HL-60/S4 (cell line): ENCODE measurements around the gene ZDHHC24.
"Not testable (repeated sequence)": the region's sequence is repeated elsewhere in the genome, so short reads cannot be mapped to it uniquely, and the experiment has no call there.

Experiments used
- in situ Hi-C: fragments of 300-500 bp; cut with MboI; formaldehyde crosslinking; loops from 2 replicates; pipeline ENCODE4 v1.14.3; 2022; ENCODE audit warnings: low sequenced_read_pairs

ZDHHC24 gene

GRCh38 chr11:66545701-66546367, at the start of gene ZDHHC24:
ZDHHC24 (minus strand) TSS chr11:66546048; CDS start chr11:66546003, 45 bp downstream.
- in situ Hi-C loops, result no loop called here

- in situ Hi-C loops, result no loop called here
These were observed 49.5 kb upstream of the ZDHHC24 start for GRCh38 chr11:66595245-66595904.

GRCh38 chr11:66593650-66594049, 47.8 kb upstream of the ZDHHC24 start:
- in situ Hi-C loops, result no loop called here

- in situ Hi-C loops, result no loop called here
These were observed 47.4 kb upstream of the ZDHHC24 start for GRCh38 chr11:66593303-66593635.

GRCh38 chr11:66592457-66593302, 46.8 kb upstream of the ZDHHC24 start, which contains the start of the genes CCDC87 and CCS:
CCDC87 (minus strand) TSS chr11:66593063; CDS start chr11:66593015, 48 bp downstream.
CCS (plus strand) TSS chr11:66593185; CDS start chr11:66593262, 77 bp downstream.
- in situ Hi-C loops, result no loop called here

GRCh38 chr11:66591175-66591574, 45.3 kb upstream of the ZDHHC24 start:
- in situ Hi-C loops, result no loop called here

- in situ Hi-C loops, result no loop called here
These were observed 44.3 kb upstream of the ZDHHC24 start for GRCh38 chr11:66589996-66590675.

GRCh38 chr11:66589315-66589714, 43.5 kb upstream of the ZDHHC24 start:
- in situ Hi-C loops, result not testable (repeated sequence)

GRCh38 chr11:66586136-66586535, 40.3 kb upstream of the ZDHHC24 start:
- in situ Hi-C loops, result no loop called here

GRCh38 chr11:66585447-66585846, 39.6 kb upstream of the ZDHHC24 start:
- in situ Hi-C loops, result not testable (repeated sequence)

- in situ Hi-C loops, result not testable (repeated sequence)
These were observed 36.8 kb upstream of the ZDHHC24 start for GRCh38 chr11:66582565-66583147.

GRCh38 chr11:66581261-66581660, 35.4 kb upstream of the ZDHHC24 start:
- in situ Hi-C loops, result no loop called here

GRCh38 chr11:66580803-66581202, 35.0 kb upstream of the ZDHHC24 start:
- in situ Hi-C loops, result no loop called here

- in situ Hi-C loops, result loop anchor here (10.0 kb wide), 1 partner anchor 106 kb away; no protein-coding TSS in a partner anchor
These were observed 33.3 kb upstream of the ZDHHC24 start for GRCh38 chr11:66579017-66579606.

- in situ Hi-C loops, result loop anchor here (10.0 kb wide), 1 partner anchor 114 kb away; no protein-coding TSS in a partner anchor
These were observed 25.0 kb upstream of the ZDHHC24 start for GRCh38 chr11:66570850-66571180.

- in situ Hi-C loops, result loop anchor here (10.0 kb wide), 1 partner anchor 115 kb away; no protein-coding TSS in a partner anchor
These were observed 24.4 kb upstream of the ZDHHC24 start for GRCh38 chr11:66570079-66570849.

GRCh38 chr11:66569076-66569475, 23.2 kb upstream of the ZDHHC24 start:
- in situ Hi-C loops, result no loop called here

- in situ Hi-C loops, result no loop called here
These were observed 22.5 kb upstream of the ZDHHC24 start, which contains the start of gene CTSF for GRCh38 chr11:66568124-66568916. CTSF (minus strand) TSS chr11:66568606; CDS start chr11:66568486, 120 bp downstream.

- in situ Hi-C loops, result no loop called here
These were observed 21.9 kb upstream of the ZDHHC24 start for GRCh38 chr11:66567787-66568123.
